Endothelial cell of hepatic sinusoid (primary cell): ENCODE measurements around the gene ZPBP2.
"Not testable (repeated sequence)": the region's sequence is repeated elsewhere in the genome, so short reads cannot be mapped to it uniquely, and the experiment has no call there.

Experiments
- in situ Hi-C: cut with HindIII; loops from 2 replicates; pipeline ENCODE4 v1.10.0; 2017; ENCODE audit warnings: low sequenced_read_pairs

ZPBP2 gene

GRCh38 chr17:39867880-39868553, at the start of gene ZPBP2:
TSS of gene ZPBP2 (plus strand) at chr17:39868202. CDS start at chr17:39868355, 153 bp downstream.
- in situ Hi-C loops: no loop called here

GRCh38 chr17:39818358-39819000, 49.5 kb upstream of the ZPBP2 start:
- in situ Hi-C loops: no loop called here

- in situ Hi-C loops: no loop called here
Observed at GRCh38 chr17:39820541-39820940, 47.5 kb upstream of the ZPBP2 start.

- in situ Hi-C loops: no loop called here
Observed at GRCh38 chr17:39820987-39821386, 47.0 kb upstream of the ZPBP2 start.

GRCh38 chr17:39822051-39822451, 46.0 kb upstream of the ZPBP2 start:
- in situ Hi-C loops: no loop called here

GRCh38 chr17:39823407-39824054, 44.5 kb upstream of the ZPBP2 start:
- in situ Hi-C loops: no loop called here

GRCh38 chr17:39826334-39826733, 41.7 kb upstream of the ZPBP2 start:
- in situ Hi-C loops: no loop called here

GRCh38 chr17:39828443-39828842, 39.6 kb upstream of the ZPBP2 start:
- in situ Hi-C loops: no loop called here

- in situ Hi-C loops: loop anchor here (5.0 kb wide), 2 partner anchors 39 to 56 kb away; no protein-coding TSS in a partner anchor
Observed at GRCh38 chr17:39831588-39831987, 36.4 kb upstream of the ZPBP2 start.

GRCh38 chr17:39834017-39834416, 34.0 kb upstream of the ZPBP2 start:
- in situ Hi-C loops: loop anchor here (5.0 kb wide), 2 partner anchors 42 to 53 kb away; no protein-coding TSS in a partner anchor

- in situ Hi-C loops: no loop called here
Observed at GRCh38 chr17:39835038-39835786, 32.8 kb upstream of the ZPBP2 start.

GRCh38 chr17:39836117-39836516, 31.9 kb upstream of the ZPBP2 start:
- in situ Hi-C loops: no loop called here

- in situ Hi-C loops: no loop called here
Observed at GRCh38 chr17:39838057-39838456, 29.9 kb upstream of the ZPBP2 start.

GRCh38 chr17:39838784-39839183, 29.2 kb upstream of the ZPBP2 start:
- in situ Hi-C loops: no loop called here

GRCh38 chr17:39841134-39841683, 26.8 kb upstream of the ZPBP2 start:
- in situ Hi-C loops: no loop called here

- in situ Hi-C loops: no loop called here
Observed at GRCh38 chr17:39845052-39845846, 22.8 kb upstream of the ZPBP2 start.

GRCh38 chr17:39846205-39846604, 21.8 kb upstream of the ZPBP2 start:
- in situ Hi-C loops: no loop called here

- in situ Hi-C loops: no loop called here
Observed at GRCh38 chr17:39848600-39848999, 19.4 kb upstream of the ZPBP2 start.

- in situ Hi-C loops: not testable (repeated sequence)
Observed at GRCh38 chr17:39850186-39850585, 17.8 kb upstream of the ZPBP2 start.

GRCh38 chr17:39852239-39852638, 15.8 kb upstream of the ZPBP2 start:
- in situ Hi-C loops: no loop called here
